HepG2 (cell line): Measurements from ENCODE around the gene ZNF749. TPM values are rescaled to one million over a fixed set of nuclear protein-coding genes. Genes with fewer than 3 reads are reported as not detected.

Experiments
- CHCHD3 ChIP-seq: sonication (generic); formaldehyde crosslinking; IDR thresholded peaks from 2 replicates; pipeline ENCODE4 v1.8.0; 2022; ENCODE audit warnings: mild to moderate bottlenecking, missing genetic modification reagents, moderate library complexity
- EEA1 ChIP-seq: sonication (generic); formaldehyde crosslinking; IDR thresholded peaks from 2 replicates; pipeline ENCODE4 v1.5.1; 2020; ENCODE audit warnings: mild to moderate bottlenecking, missing genetic modification reagents, borderline replicate concordance
- KDM5B ChIP-seq: sonication (generic); formaldehyde crosslinking; IDR thresholded peaks from 2 replicates; pipeline ENCODE4 v1.4.0; 2020; ENCODE audit warnings: missing genetic modification reagents, mild to moderate bottlenecking, borderline replicate concordance
- KLF6 ChIP-seq: IDR thresholded peaks from 2 replicates; pipeline ENCODE4 v1.8.0; 2016; ENCODE audit warnings: missing biosample characterization, missing genetic modification reagents
- PREB ChIP-seq: sonication (generic); formaldehyde crosslinking; IDR thresholded peaks from 2 replicates; pipeline ENCODE4 v1.4.0; 2020; ENCODE audit warnings: missing genetic modification reagents
- SP1 ChIP-seq, 2 experiments: fragments of 450-650 bp in 1 of 2; sonication (generic) in 1 of 2; formaldehyde crosslinking in 1 of 2; IDR thresholded peaks; 2 replicates each; pipeline versions ENCODE4 v1.4.0 to v1.6.1; 2016 to 2020; ENCODE audit warnings: missing genetic modification reagents in 1 of 2
- TEAD2 ChIP-seq: sonication (generic); formaldehyde crosslinking; IDR thresholded peaks from 2 replicates; pipeline ENCODE4 v1.9.0; 2021; ENCODE audit warnings: missing genetic modification reagents
- TFAP4 ChIP-seq: sonication (generic); IDR thresholded peaks from 2 replicates; pipeline ENCODE4 v1.6.1; 2016; ENCODE audit warnings: low read depth, borderline replicate concordance
- ZC3H13 ChIP-seq: sonication (generic); formaldehyde crosslinking; IDR thresholded peaks from 2 replicates; pipeline ENCODE4 v1.8.1; 2023; ENCODE audit warnings: mild to moderate bottlenecking, missing genetic modification reagents, moderate library complexity
- ZNF317 ChIP-seq: sonication (generic); formaldehyde crosslinking; IDR thresholded peaks from 2 replicates; pipeline ENCODE4 v1.5.0; 2020; ENCODE audit warnings: mild to moderate bottlenecking, missing genetic modification reagents
- ZNF362 ChIP-seq: sonication (generic); formaldehyde crosslinking; IDR thresholded peaks from 2 replicates; pipeline ENCODE4 v1.4.0; 2020; ENCODE audit warnings: missing genetic modification reagents, mild to moderate bottlenecking, borderline replicate concordance
- ZNF496 ChIP-seq: sonication (generic); formaldehyde crosslinking; IDR thresholded peaks from 2 replicates; pipeline ENCODE4 v1.8.1; 2023; ENCODE audit warnings: mild to moderate bottlenecking, moderate library complexity, missing genetic modification reagents; ENCODE audit not compliant: insufficient replicate concordance
- ZNF510 ChIP-seq: sonication (generic); formaldehyde crosslinking; IDR thresholded peaks from 2 replicates; pipeline ENCODE4 v1.4.0; 2020; ENCODE audit warnings: low read depth, mild to moderate bottlenecking, missing genetic modification reagents
- ZNF552 ChIP-seq: sonication (generic); formaldehyde crosslinking; IDR thresholded peaks from 2 replicates; pipeline ENCODE4 v1.9.0; 2022; ENCODE audit warnings: missing genetic modification reagents, mild to moderate bottlenecking, borderline replicate concordance
- ZNF605 ChIP-seq: sonication (generic); formaldehyde crosslinking; IDR thresholded peaks from 2 replicates; pipeline ENCODE4 v1.8.0; 2022; ENCODE audit warnings: mild to moderate bottlenecking, missing genetic modification reagents
- polyA plus RNA-seq, 8 experiments: library from polyadenylated mRNA; depleted of rRNA in 3 of 8; stranded (reverse) in 7 of 8; unstranded in 1 of 8; fragments of >200 nt; fragmentation: Illumina TruSeq in 4 of 8; extraction: Trizol in 4 of 8; gene quantifications; 2 replicates each; pipeline versions ENCODE4 v1.2.1 to v1.2.3, GENCODE V29; 2011 to 2016; ENCODE audit warnings: low read depth in 4 of 8, missing spikeins in 1 of 8, mixed read lengths in 1 of 8; ENCODE audit not compliant: insufficient read depth in 1 of 8
- total RNA-seq, 5 experiments: library from RNA; depleted of rRNA; stranded (reverse); fragments of >200 nt; fragmentation: Illumina TruSeq; extraction: Trizol; gene quantifications; 2 replicates each; pipeline ENCODE4 v1.2.3, GENCODE V29; 2016; ENCODE audit warnings: low read depth in 1 of 5
- TF ChIP-seq, protein P1 (sequence below): sonication (generic); formaldehyde crosslinking; IDR thresholded peaks from 2 replicates; pipeline ENCODE4 v1.8.0; 2022; ENCODE audit warnings: missing genetic modification reagents, mild to moderate bottlenecking, inconsistent platforms, borderline replicate concordance
- TF ChIP-seq, protein P2 (sequence below): sonication (generic); formaldehyde crosslinking; IDR thresholded peaks from 2 replicates; pipeline ENCODE4 v1.4.0; 2020; ENCODE audit warnings: mild to moderate bottlenecking, missing genetic modification reagents

ZNF749 gene
- total and polyA plus RNA-seq, 2 of the 13 experiments (the other 11 are each of a cell fraction or from before 2014, with no cell fraction given) = 18.9 to 21.0 TPM

GRCh38 chr19:57389730-57390598, 45.2 kb upstream of the ZNF749 start, which contains the start of gene ZNF548 (continued):
- TF ChIP-seq PREB (CRISPR knock-in tag) (no peak), TEAD2 (CRISPR knock-in tag) (no peak), ZNF317 (CRISPR knock-in tag) (peak; percentile 69; the same call in 1 of the 2 replicates), ZNF496 (CRISPR knock-in tag) (no peak), CHCHD3 (CRISPR knock-in tag) (no peak), KLF6 (CRISPR knock-in tag) (no peak; the same call in 1 of the 2 replicates), TFAP4 (peak; percentile 25; the same call in 1 of the 2 replicates), EEA1 (CRISPR knock-in tag) (no peak), ZNF362 (CRISPR knock-in tag) (no peak), ZNF510 (peak; percentile 31; the same call in 1 of the 2 replicates), SP1 (IDR thresholded peaks at IDR 0.05) (no peak), SP1 (CRISPR knock-in tag; IDR thresholded peaks at IDR 0.05) (peak; percentile 67), ZNF605 (CRISPR knock-in tag) (no peak), KDM5B (CRISPR knock-in tag) (peak; percentile 72; the same call in 1 of the 2 replicates), ZC3H13 (CRISPR knock-in tag) (peak; percentile 67; the same call in 1 of the 2 replicates), ZNF552 (CRISPR knock-in tag) (peak; percentile 72; the same call in 1 of the 2 replicates)
- TF ChIP-seq, protein P1, sequence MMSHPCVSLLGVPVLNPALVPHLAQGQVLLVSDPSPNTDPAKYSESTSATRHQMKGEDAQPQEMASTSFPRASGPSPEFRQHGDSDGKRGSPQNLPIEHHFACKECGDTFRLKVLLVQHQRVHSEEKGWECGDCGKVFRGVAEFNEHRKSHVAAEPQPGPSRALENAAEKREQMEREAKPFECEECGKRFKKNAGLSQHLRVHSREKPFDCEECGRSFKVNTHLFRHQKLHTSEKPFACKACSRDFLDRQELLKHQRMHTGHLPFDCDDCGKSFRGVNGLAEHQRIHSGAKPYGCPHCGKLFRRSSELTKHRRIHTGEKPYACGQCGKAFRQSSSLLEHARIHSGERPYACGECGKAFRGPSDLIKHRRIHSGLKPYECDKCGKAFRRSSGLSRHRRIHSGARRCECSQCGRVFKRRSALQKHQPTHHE (CRISPR knock-in tag) = peak; percentile 65; the same call in 1 of the 2 replicates
- TF ChIP-seq, protein P2, sequence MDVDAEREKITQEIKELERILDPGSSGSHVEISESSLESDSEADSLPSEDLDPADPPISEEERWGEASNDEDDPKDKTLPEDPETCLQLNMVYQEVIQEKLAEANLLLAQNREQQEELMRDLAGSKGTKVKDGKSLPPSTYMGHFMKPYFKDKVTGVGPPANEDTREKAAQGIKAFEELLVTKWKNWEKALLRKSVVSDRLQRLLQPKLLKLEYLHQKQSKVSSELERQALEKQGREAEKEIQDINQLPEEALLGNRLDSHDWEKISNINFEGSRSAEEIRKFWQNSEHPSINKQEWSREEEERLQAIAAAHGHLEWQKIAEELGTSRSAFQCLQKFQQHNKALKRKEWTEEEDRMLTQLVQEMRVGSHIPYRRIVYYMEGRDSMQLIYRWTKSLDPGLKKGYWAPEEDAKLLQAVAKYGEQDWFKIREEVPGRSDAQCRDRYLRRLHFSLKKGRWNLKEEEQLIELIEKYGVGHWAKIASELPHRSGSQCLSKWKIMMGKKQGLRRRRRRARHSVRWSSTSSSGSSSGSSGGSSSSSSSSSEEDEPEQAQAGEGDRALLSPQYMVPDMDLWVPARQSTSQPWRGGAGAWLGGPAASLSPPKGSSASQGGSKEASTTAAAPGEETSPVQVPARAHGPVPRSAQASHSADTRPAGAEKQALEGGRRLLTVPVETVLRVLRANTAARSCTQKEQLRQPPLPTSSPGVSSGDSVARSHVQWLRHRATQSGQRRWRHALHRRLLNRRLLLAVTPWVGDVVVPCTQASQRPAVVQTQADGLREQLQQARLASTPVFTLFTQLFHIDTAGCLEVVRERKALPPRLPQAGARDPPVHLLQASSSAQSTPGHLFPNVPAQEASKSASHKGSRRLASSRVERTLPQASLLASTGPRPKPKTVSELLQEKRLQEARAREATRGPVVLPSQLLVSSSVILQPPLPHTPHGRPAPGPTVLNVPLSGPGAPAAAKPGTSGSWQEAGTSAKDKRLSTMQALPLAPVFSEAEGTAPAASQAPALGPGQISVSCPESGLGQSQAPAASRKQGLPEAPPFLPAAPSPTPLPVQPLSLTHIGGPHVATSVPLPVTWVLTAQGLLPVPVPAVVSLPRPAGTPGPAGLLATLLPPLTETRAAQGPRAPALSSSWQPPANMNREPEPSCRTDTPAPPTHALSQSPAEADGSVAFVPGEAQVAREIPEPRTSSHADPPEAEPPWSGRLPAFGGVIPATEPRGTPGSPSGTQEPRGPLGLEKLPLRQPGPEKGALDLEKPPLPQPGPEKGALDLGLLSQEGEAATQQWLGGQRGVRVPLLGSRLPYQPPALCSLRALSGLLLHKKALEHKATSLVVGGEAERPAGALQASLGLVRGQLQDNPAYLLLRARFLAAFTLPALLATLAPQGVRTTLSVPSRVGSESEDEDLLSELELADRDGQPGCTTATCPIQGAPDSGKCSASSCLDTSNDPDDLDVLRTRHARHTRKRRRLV (CRISPR knock-in tag) = no peak
